Anterior cingulate cortex (tissue), 58 donors: Measurements from ENCODE around the gene CITED2.

Source experiments
- DNase-seq, 58 donors: peaks; one replicate each; lab custom pipeline; 2025; lab: John Stamatoyannopoulos, UW

CITED2 gene

GRCh38 chr6:139388384-139388783, 13.9 kb upstream of the CITED2 start:
- DNase-seq, result no peak

GRCh38 chr6:139386404-139386803, 12.0 kb upstream of the CITED2 start:
- DNase-seq, result no peak

- no peak for DNase-seq
Observed at GRCh38 chr6:139381216-139381865, 6.9 kb upstream of the CITED2 start.

GRCh38 chr6:139380611-139381010, 6.2 kb upstream of the CITED2 start:
- no peak for DNase-seq

GRCh38 chr6:139380168-139380567, 5.7 kb upstream of the CITED2 start:
- DNase-seq, result no peak

- DNase-seq, result no peak
Observed at GRCh38 chr6:139378882-139379341, 4.5 kb upstream of the CITED2 start.

GRCh38 chr6:139378226-139378625, 3.8 kb upstream of the CITED2 start:
- no peak for DNase-seq

GRCh38 chr6:139376604-139377218, 2.3 kb upstream of the CITED2 start:
- peak in 3 of 58 donors; percentile 10 to 20 (median 12) for DNase-seq

GRCh38 chr6:139376017-139376330, 1.5 kb upstream of the CITED2 start:
- DNase-seq, result peak in 6 of 58 donors; percentile 21 to 77 (median 54)

- DNase-seq, result peak; percentile 52 to 94 (median 77)
Observed at GRCh38 chr6:139375226-139376016, 973 bp upstream of the CITED2 start.

GRCh38 chr6:139373928-139374356, 506 bp downstream of the CITED2 start:
- DNase-seq, result peak in 11 of 58 donors; percentile 22 to 61 (median 47)

GRCh38 chr6:139373154-139373927, 1.1 kb downstream of the CITED2 start:
- DNase-seq, result peak in 56 of 58 donors; percentile 17 to 82 (median 60)

GRCh38 chr6:139372326-139373153, 1.9 kb downstream of the CITED2 start:
- no peak for DNase-seq

GRCh38 chr6:139371421-139372203, 2.8 kb downstream of the CITED2 start:
- DNase-seq, result no peak

GRCh38 chr6:139370999-139371345, 3.5 kb downstream of the CITED2 start:
- DNase-seq, result no peak

GRCh38 chr6:139370283-139370998, 4.0 kb downstream of the CITED2 start:
- DNase-seq, result peak in 5 of 58 donors; percentile 4 to 17 (median 12)

GRCh38 chr6:139369568-139370282, 4.7 kb downstream of the CITED2 start:
- DNase-seq, result peak in 2 of 58 donors; percentile 11 to 39

GRCh38 chr6:139369068-139369467, 5.4 kb downstream of the CITED2 start:
- no peak for DNase-seq
